Ovary (tissue), 9 donors: ENCODE data around the gene TDRD10. TPM values are rescaled to one million over a fixed set of nuclear protein-coding genes. Genes with fewer than 3 reads are reported as not detected.
A peak's percentile ranks its signal among the peaks of the same experiment; 100 is the strongest.

ENCODE experiments used
- DNase-seq, 5 donors: peaks; one replicate each; pipeline ENCODE4 v3.0.0-alpha.2; 2019 to 2020
- H3K27ac ChIP-seq, 2 donors: fragments of 200-600 bp; one replicate each; pipeline versions ENCODE4 v1.5.1 to v1.8.0; 2019 to 2022
- H3K27me3 ChIP-seq: fragments of 200-600 bp; one replicate; pipeline ENCODE4 v1.8.0; 2022
- H3K36me3 ChIP-seq: fragments of 200-600 bp; sonication (generic); one replicate; pipeline ENCODE4 v1.5.1; 2019
- H3K4me1 ChIP-seq: one replicate; pipeline ENCODE4 v1.8.1; 2013; ENCODE audit warnings: mild to moderate bottlenecking, moderate library complexity; ENCODE audit not compliant: insufficient read depth
- H3K4me3 ChIP-seq: fragments of 200-600 bp; sonication (generic); one replicate; pipeline ENCODE4 v1.5.1; 2017
- H3K9me3 ChIP-seq, 2 donors: fragments of 200-600 bp in 1 of 2; sonication (generic) in 1 of 2; one replicate each; pipeline versions ENCODE4 v1.5.1 to v1.8.1; 2013 to 2019; ENCODE audit warnings: mild to moderate bottlenecking in 1 of 2, moderate library complexity in 1 of 2
- CTCF ChIP-seq, 3 donors: fragments of 450-650 bp in 2 of 3; fragments of 200-600 bp in 1 of 3; IDR thresholded peaks; one replicate each; pipeline versions ENCODE4 v1.5.1 to v1.8.0; 2016 to 2022; ENCODE audit warnings: antibody characterized with exemption in 3 of 3, mild to moderate bottlenecking in 1 of 3
- EP300 ChIP-seq: sonication (generic); formaldehyde crosslinking; IDR thresholded peaks from one replicate; pipeline ENCODE4 v1.6.1; 2017; ENCODE audit warnings: antibody characterized with exemption
- POLR2A ChIP-seq: fragments of 450-650 bp; IDR thresholded peaks from one replicate; pipeline ENCODE4 v1.6.1; 2017; ENCODE audit warnings: antibody characterized with exemption, mild to moderate bottlenecking, moderate library complexity
- WGBS, 3 donors: extraction: QIAGEN DNeasy Blood & Tissue Kit in 1 of 3; methylation state at CpG; one replicate each; pipeline versions ENCODE4 v1.1.5 to v1.1.7; 2013 to 2017; 5-methylcytosine and 5-hydroxymethylcytosine counted together
- intact Hi-C, 4 donors: fragments of 100-400 bp; cut with DNase I; formaldehyde crosslinking; loops; one replicate each; pipeline versions ENCODE4 v1.11.0 to v1.15.1; 2022 to 2023
- polyA plus RNA-seq, 2 donors: library from polyadenylated mRNA; stranded (reverse); fragments of 200-250 nt in 1 of 2; fragments of 350-450 nt in 1 of 2; fragmentation: Illumina TruSeq in 1 of 2; extraction: RNeasy Lipid Tissue Mini Kit (QIAGEN cat#74804) in 1 of 2; gene quantifications; one replicate each; pipeline ENCODE4 v1.2.3, GENCODE V29; 2013 to 2014
- total RNA-seq, 7 donors: library from RNA; depleted of rRNA in 2 of 7; stranded (reverse); fragments of >200 nt in 2 of 7; fragmentation: NEBNext Ultra II Directional in 3 of 7; extraction: Animal tissue kit (Norgen Biotek cat#: 25700) in 3 of 7; gene quantifications; one replicate each; pipeline versions ENCODE4 v1.1.0 to v1.2.4, GENCODE V29; 2016 to 2023
- donor health status: DM: no; HTN: no; CAD: no; lungs with moderate emphysema.
- donor health status: DM: no; HTN: no; CAD: no.
- donor health status: Bipolar disorder and iron deficiency.
- donor health status: DM: yes; HTN: yes; CAD: no.
- donor health status: DM: no; HTN: no; CAD: no.
- donor health status: DM: yes; HTN: yes; CAD: no.

The TDRD10 gene
- total and polyA plus RNA-seq, 9 donors: 3.1 to 8.7 (median 5.8) TPM

- Histone ChIP-seq H3K27ac (peak overlapping the region in 1 of 2 donors; percentile 40), H3K36me3 (no peaks in the 10 kb centered on the region)
- peak; percentile 41 to 77 (median 57) for DNase-seq
These were observed 76.0 kb downstream of the TDRD10 start for GRCh38 chr1:154578058-154578418.

GRCh38 chr1:154579374-154579773 is 77.4 kb downstream of the TDRD10 start:
- Histone ChIP-seq H3K9me3 (no peaks in the 10 kb centered on the region), H3K27ac (no peak overlapping the region), H3K4me3 (no peak overlapping the region), H3K4me1 (peaks cover 14% of the 10 kb centered on the region), H3K27me3 (no peaks in the 10 kb centered on the region), H3K36me3 (no peaks in the 10 kb centered on the region)
- no peak for DNase-seq
- no peak for TF ChIP-seq POLR2A
- TF ChIP-seq EP300: no peak
- TF ChIP-seq CTCF (IDR thresholded peaks at IDR 0.05): no peak
- intact Hi-C loops: no loop called here
- WGBS, 3 donors: 51 to 66% (median 61%) methylated on average over 8 of the region's 8 CpGs

More at GRCh38 chr1:154578058-154578418, 76.0 kb downstream of the TDRD10 start:
- no peaks in the 10 kb centered on the region for H3K9me3 ChIP-seq
- H3K27me3 ChIP-seq: no peaks in the 10 kb centered on the region
- H3K4me1 ChIP-seq: peaks cover 10% of the 10 kb centered on the region
- TF ChIP-seq CTCF (IDR thresholded peaks at IDR 0.05): no peak
- TF ChIP-seq POLR2A: no peak
- no peak for TF ChIP-seq EP300
- WGBS, 3 donors: 3 to 12% (median 3%) methylated on average over 6 of the region's 6 CpGs
- intact Hi-C loops: no loop called here
- H3K4me3 ChIP-seq: no peak overlapping the region

GRCh38 chr1:154581766-154582165 is 79.7 kb downstream of the TDRD10 start:
- no peak for DNase-seq
- H3K9me3 ChIP-seq: no peaks in the 10 kb centered on the region
- H3K4me1 ChIP-seq: peaks cover 14% of the 10 kb centered on the region
- no peaks in the 10 kb centered on the region for H3K36me3 ChIP-seq
- intact Hi-C loops: no loop called here
- H3K27ac ChIP-seq: no peak overlapping the region
- no peak overlapping the region for H3K4me3 ChIP-seq
- no peaks in the 10 kb centered on the region for H3K27me3 ChIP-seq
- TF ChIP-seq EP300: no peak
- no peak for TF ChIP-seq CTCF (IDR thresholded peaks at IDR 0.05)
- TF ChIP-seq POLR2A: no peak
- 73 to 90% (median 80%) methylated on average over 3 of the region's 3 CpGs for WGBS, 3 donors

- intact Hi-C loops: no loop called here
These were observed 80.9 kb downstream of the TDRD10 start for GRCh38 chr1:154582885-154583284.

More at GRCh38 chr1:154582885-154583284, 80.9 kb downstream of the TDRD10 start:
- Histone ChIP-seq H3K9me3 (no peaks in the 10 kb centered on the region), H3K4me3 (no peak overlapping the region), H3K27me3 (no peaks in the 10 kb centered on the region), H3K36me3 (no peaks in the 10 kb centered on the region), H3K4me1 (peaks cover 9% of the 10 kb centered on the region), H3K27ac (no peak overlapping the region)
- 74 to 80% (median 79%) methylated on average over 6 of the region's 6 CpGs for WGBS, 3 donors
- TF ChIP-seq POLR2A: no peak
- TF ChIP-seq EP300: no peak
- TF ChIP-seq CTCF (IDR thresholded peaks at IDR 0.05): no peak
- no peak for DNase-seq
